PFSK-1 (cell line): Measurements from ENCODE around the gene MCRIP1.

Experiments used
- FOXP2 ChIP-seq: optimal IDR thresholded peaks from 2 replicates; pipeline ENCODE3; 2011; ENCODE audit warnings: borderline replicate concordance, control low read depth, inconsistent platforms; ENCODE audit not compliant: insufficient read depth; ENCODE audit errors: extremely low read length, extremely low read depth
- POLR2AphosphoS5 ChIP-seq: IDR thresholded peaks from 2 replicates; pipeline ENCODE4 v1.6.1; 2012; ENCODE audit warnings: low read depth, mild to moderate bottlenecking, control low read depth, low read length, moderate library complexity
- REST ChIP-seq, 2 experiments: IDR thresholded peaks; 2 replicates each; pipeline versions ENCODE4 v1.6.1 to v1.8.0; 2011 to 2012; ENCODE audit warnings: low read depth in 2 of 2, low read length in 2 of 2, control low read depth in 1 of 2, inconsistent platforms in 1 of 2, mild to moderate bottlenecking in 1 of 2, moderate library complexity in 1 of 2; ENCODE audit not compliant: insufficient read depth in 1 of 2
- SIN3A ChIP-seq: IDR thresholded peaks from 2 replicates; pipeline ENCODE4 v1.6.1; 2012; ENCODE audit warnings: mild to moderate bottlenecking, low read length, moderate library complexity, borderline replicate concordance; ENCODE audit not compliant: insufficient read depth
- TAF1 ChIP-seq: IDR thresholded peaks from 2 replicates; pipeline ENCODE4 v1.6.1; 2012; ENCODE audit warnings: low read length, control low read depth, borderline replicate concordance; ENCODE audit not compliant: insufficient read depth

MCRIP1 gene

GRCh38 chr17:81825841-81826466 is 7.1 kb downstream of the MCRIP1 start:
- no peak for TF ChIP-seq FOXP2
- no peak for TF ChIP-seq POLR2AphosphoS5
- no peak for TF ChIP-seq TAF1
- TF ChIP-seq SIN3A, result no peak
- TF ChIP-seq REST (IDR thresholded peaks at IDR 0.05; ENCODE audit: insufficient read depth in 1 of 2, low read depth in 2 of 2, low read length in 2 of 2), result no peak

- no peak for TF ChIP-seq SIN3A
- TF ChIP-seq REST (IDR thresholded peaks at IDR 0.05; ENCODE audit: insufficient read depth in 1 of 2, low read depth in 2 of 2, low read length in 2 of 2), result no peak
- TF ChIP-seq POLR2AphosphoS5, result no peak
- TF ChIP-seq FOXP2, result no peak
- TF ChIP-seq TAF1, result no peak
Measured at GRCh38 chr17:81824595-81824994, 8.5 kb downstream of the MCRIP1 start.

GRCh38 chr17:81823820-81824550 is 9.1 kb downstream of the MCRIP1 start:
- TF ChIP-seq TAF1 (no peak), REST (IDR thresholded peaks at IDR 0.05; ENCODE audit: insufficient read depth in 1 of 2, low read depth in 2 of 2, low read length in 2 of 2) (no peak), POLR2AphosphoS5 (no peak), FOXP2 (no peak), SIN3A (no peak)

GRCh38 chr17:81822996-81823819 is 9.9 kb downstream of the MCRIP1 start:
- no peak for TF ChIP-seq FOXP2
- no peak for TF ChIP-seq REST (IDR thresholded peaks at IDR 0.05; ENCODE audit: insufficient read depth in 1 of 2, low read depth in 2 of 2, low read length in 2 of 2)
- no peak for TF ChIP-seq POLR2AphosphoS5
- TF ChIP-seq TAF1, result no peak
- no peak for TF ChIP-seq SIN3A
